ENCODE data around the gene MEGF9.

The MEGF9 gene

GRCh38 chr9:120593955-120594277 lies 120.4 kb downstream of the MEGF9 start:
- H3K4me3 ChIP-seq (ENCODE audit: low read depth, low read length), result no peak overlapping the region
- no peaks in the 10 kb centered on the region for H3K9me3 ChIP-seq (ENCODE audit: control insufficient read depth, insufficient read depth, low read length)
- H3K9ac ChIP-seq (ENCODE audit: low read depth, low read length), result no peak overlapping the region

DNA sequence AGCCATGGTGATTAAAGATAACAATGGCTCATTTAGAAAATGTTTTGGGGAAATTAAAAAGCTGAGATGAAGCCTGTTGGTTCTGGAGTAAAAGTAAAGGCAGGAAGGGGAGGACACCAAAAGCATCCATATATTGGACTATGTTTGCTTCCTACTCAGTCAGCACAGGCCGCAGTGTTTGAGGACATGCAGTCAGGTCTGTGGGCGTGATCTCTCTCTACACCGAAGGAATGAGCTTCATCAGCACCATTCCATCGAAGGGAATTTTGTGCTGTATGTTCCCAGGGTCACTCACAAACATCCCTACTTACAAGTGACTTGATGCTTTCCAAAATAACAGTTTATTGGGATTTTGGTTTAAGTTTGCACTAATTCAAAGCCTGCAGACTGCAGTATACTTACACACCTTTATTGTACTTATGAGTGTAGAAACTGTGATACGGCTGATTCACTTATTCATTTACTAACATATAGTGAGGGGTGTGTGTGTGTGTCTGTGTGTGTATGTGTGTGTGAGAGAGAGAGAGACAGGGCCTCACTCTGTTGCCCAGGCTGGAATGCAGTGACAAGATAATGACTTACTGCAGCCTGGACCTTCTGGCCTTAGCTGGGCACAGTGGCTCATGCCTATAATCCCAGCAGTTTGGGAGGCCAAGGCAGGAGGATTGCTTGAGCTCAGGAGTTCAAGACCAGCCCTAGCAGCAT lies 120.9 kb downstream of the MEGF9 start:
- no peaks in the 10 kb centered on the region for H3K9me3 ChIP-seq (ENCODE audit: control insufficient read depth, insufficient read depth, low read length)
- H3K4me1 ChIP-seq (ENCODE audit: control insufficient read depth, insufficient read depth, low read length), result no peaks in the 10 kb centered on the region
- H3K27me3 ChIP-seq (ENCODE audit: control insufficient read depth, insufficient read depth, low read length), result no peaks in the 10 kb centered on the region
- H3K4me3 ChIP-seq (ENCODE audit: low read depth, low read length), result no peak overlapping the region
- no peaks in the 10 kb centered on the region for H3K36me3 ChIP-seq (ENCODE audit: control insufficient read depth, insufficient read depth, low read length)
- no peak overlapping the region for H3K9ac ChIP-seq (ENCODE audit: low read depth, low read length)
- H3K27ac ChIP-seq (ENCODE audit: low read depth, low read length), result no peak overlapping the region

More at GRCh38 chr9:120593955-120594277, 120.4 kb downstream of the MEGF9 start:
- no peaks in the 10 kb centered on the region for H3K27me3 ChIP-seq (ENCODE audit: control insufficient read depth, insufficient read depth, low read length)
- H3K4me1 ChIP-seq (ENCODE audit: control insufficient read depth, insufficient read depth, low read length), result no peaks in the 10 kb centered on the region
- no peak overlapping the region for H3K27ac ChIP-seq (ENCODE audit: low read depth, low read length)
- H3K36me3 ChIP-seq (ENCODE audit: control insufficient read depth, insufficient read depth, low read length), result no peaks in the 10 kb centered on the region

DNA sequence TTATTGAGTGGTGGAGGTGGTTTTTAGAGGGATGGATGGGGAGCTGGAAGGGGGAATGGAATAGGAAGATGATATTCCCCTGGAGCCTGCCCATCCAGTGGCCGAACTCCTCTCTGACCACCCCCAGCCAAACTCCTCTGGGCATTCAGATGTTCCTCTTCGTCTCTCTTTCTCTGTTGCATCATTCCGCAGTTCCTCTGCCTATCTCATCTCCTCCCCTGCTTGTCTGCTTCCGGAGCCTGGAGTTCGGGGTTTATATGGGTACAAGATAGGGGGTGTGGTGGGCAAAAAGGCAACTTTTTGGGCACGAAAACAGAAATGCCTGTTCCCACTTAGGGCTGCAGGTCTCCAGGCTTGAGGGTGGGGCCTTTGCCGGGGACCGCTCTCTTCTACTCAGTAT lies 122.1 kb downstream of the MEGF9 start:
- Histone ChIP-seq H3K36me3 (ENCODE audit: control insufficient read depth, insufficient read depth, low read length) (no peaks in the 10 kb centered on the region), H3K4me3 (ENCODE audit: low read depth, low read length) (no peak overlapping the region), H3K9me3 (ENCODE audit: control insufficient read depth, insufficient read depth, low read length) (no peaks in the 10 kb centered on the region), H3K27me3 (ENCODE audit: control insufficient read depth, insufficient read depth, low read length) (no peaks in the 10 kb centered on the region), H3K4me1 (ENCODE audit: control insufficient read depth, insufficient read depth, low read length) (peaks cover 1% of the 10 kb centered on the region; the same call in 1 of the 2 replicates), H3K27ac (ENCODE audit: low read depth, low read length) (no peak overlapping the region), H3K9ac (ENCODE audit: low read depth, low read length) (no peak overlapping the region)

GRCh38 chr9:120587328-120587727 lies 126.9 kb downstream of the MEGF9 start:
- Histone ChIP-seq H3K4me3 (ENCODE audit: low read depth, low read length) (no peak overlapping the region), H3K27ac (ENCODE audit: low read depth, low read length) (no peak overlapping the region), H3K27me3 (ENCODE audit: control insufficient read depth, insufficient read depth, low read length) (no peaks in the 10 kb centered on the region), H3K9me3 (ENCODE audit: control insufficient read depth, insufficient read depth, low read length) (no peaks in the 10 kb centered on the region), H3K9ac (ENCODE audit: low read depth, low read length) (no peak overlapping the region), H3K4me1 (ENCODE audit: control insufficient read depth, insufficient read depth, low read length) (peaks cover 4% of the 10 kb centered on the region; the same call in 1 of the 2 replicates), H3K36me3 (ENCODE audit: control insufficient read depth, insufficient read depth, low read length) (no peaks in the 10 kb centered on the region)

- Histone ChIP-seq H3K4me3 (ENCODE audit: low read depth, low read length) (no peak overlapping the region), H3K27me3 (ENCODE audit: control insufficient read depth, insufficient read depth, low read length) (no peaks in the 10 kb centered on the region), H3K36me3 (ENCODE audit: control insufficient read depth, insufficient read depth, low read length) (no peaks in the 10 kb centered on the region), H3K9me3 (ENCODE audit: control insufficient read depth, insufficient read depth, low read length) (no peaks in the 10 kb centered on the region), H3K9ac (ENCODE audit: low read depth, low read length) (no peak overlapping the region), H3K4me1 (ENCODE audit: control insufficient read depth, insufficient read depth, low read length) (peaks cover 5% of the 10 kb centered on the region), H3K27ac (ENCODE audit: low read depth, low read length) (no peak overlapping the region)
Observed at GRCh38 chr9:120583958-120584369, 130.3 kb downstream of the MEGF9 start.

- Histone ChIP-seq H3K9me3 (ENCODE audit: control insufficient read depth, insufficient read depth, low read length) (no peaks in the 10 kb centered on the region), H3K4me3 (ENCODE audit: low read depth, low read length) (peak within 1 kb of the TSS; percentile 93), H3K27ac (ENCODE audit: low read depth, low read length) (peak within 1 kb of the TSS; percentile 84), H3K4me1 (ENCODE audit: control insufficient read depth, insufficient read depth, low read length) (peaks cover 4% of the 10 kb centered on the region; the same call in 1 of the 2 replicates), H3K9ac (ENCODE audit: low read depth, low read length) (peak within 1 kb of the TSS; percentile 75), H3K27me3 (ENCODE audit: control insufficient read depth, insufficient read depth, low read length) (no peaks in the 10 kb centered on the region), H3K36me3 (ENCODE audit: control insufficient read depth, insufficient read depth, low read length) (no peaks in the 10 kb centered on the region; the same call in 1 of the 2 replicates)
Observed at GRCh38 chr9:120580051-120580896, 134.0 kb downstream of the MEGF9 start, which contains the start of gene CDK5RAP2. Gene CDK5RAP2, minus strand, starts transcription at chr9:120580167. Its CDS starts 189 bp downstream, at chr9:120579978.

DNA sequence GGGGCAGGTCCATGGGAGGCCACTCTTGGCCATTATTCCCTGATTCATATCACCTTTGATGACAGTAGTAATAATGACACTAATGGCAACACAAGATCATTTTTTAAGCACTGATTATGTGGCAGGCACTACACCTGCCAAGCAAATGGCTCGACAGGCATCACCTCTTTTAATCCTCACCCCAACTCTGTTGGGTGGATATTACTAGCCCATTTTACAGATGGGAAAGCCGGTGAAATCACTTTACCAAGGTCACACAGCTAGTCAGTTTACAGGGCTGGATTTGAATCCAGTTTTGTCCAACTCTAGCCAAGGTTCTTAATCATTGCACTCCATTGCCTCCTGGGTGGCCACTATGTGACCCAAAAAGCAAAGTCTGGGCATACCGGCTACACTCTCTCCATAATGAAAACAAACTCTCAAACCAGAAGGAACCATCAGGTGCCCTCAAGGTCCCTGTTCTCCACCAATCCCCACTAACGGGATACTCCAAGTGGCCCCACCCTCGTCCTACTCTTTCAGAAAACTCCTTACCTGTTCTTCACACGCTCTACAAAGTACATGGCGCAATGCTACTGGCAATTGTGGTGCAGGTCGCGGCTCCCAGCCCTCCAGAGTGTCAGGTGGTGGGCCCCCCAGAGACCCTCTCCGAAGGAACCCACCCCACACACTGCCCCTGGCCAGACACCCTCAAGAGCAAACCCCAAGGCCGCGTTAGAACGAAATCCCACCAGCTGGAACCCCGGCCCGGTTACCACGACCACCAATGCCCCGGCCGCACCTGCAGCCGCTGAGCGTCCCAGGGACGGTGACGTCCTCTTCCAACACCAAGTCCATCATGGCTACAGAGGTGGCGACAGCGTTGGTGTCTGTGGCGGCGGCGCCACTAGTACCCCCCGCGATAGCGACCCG lies 134.9 kb downstream of the MEGF9 start:
- Histone ChIP-seq H3K36me3 (ENCODE audit: control insufficient read depth, insufficient read depth, low read length) (no peaks in the 10 kb centered on the region; the same call in 1 of the 2 replicates), H3K4me1 (ENCODE audit: control insufficient read depth, insufficient read depth, low read length) (peaks cover 4% of the 10 kb centered on the region; the same call in 1 of the 2 replicates), H3K27ac (ENCODE audit: low read depth, low read length) (peak overlapping the region; percentile 84), H3K4me3 (ENCODE audit: low read depth, low read length) (peak overlapping the region; percentile 93), H3K9me3 (ENCODE audit: control insufficient read depth, insufficient read depth, low read length) (no peaks in the 10 kb centered on the region), H3K9ac (ENCODE audit: low read depth, low read length) (peak overlapping the region; percentile 75), H3K27me3 (ENCODE audit: control insufficient read depth, insufficient read depth, low read length) (no peaks in the 10 kb centered on the region)

GRCh38 chr9:120574473-120574872 lies 139.8 kb downstream of the MEGF9 start:
- Histone ChIP-seq H3K4me3 (ENCODE audit: low read depth, low read length) (no peak overlapping the region), H3K9ac (ENCODE audit: low read depth, low read length) (no peak overlapping the region), H3K9me3 (ENCODE audit: control insufficient read depth, insufficient read depth, low read length) (no peaks in the 10 kb centered on the region), H3K27me3 (ENCODE audit: control insufficient read depth, insufficient read depth, low read length) (no peaks in the 10 kb centered on the region), H3K4me1 (ENCODE audit: control insufficient read depth, insufficient read depth, low read length) (peaks cover 4% of the 10 kb centered on the region; the same call in 1 of the 2 replicates), H3K27ac (ENCODE audit: low read depth, low read length) (no peak overlapping the region), H3K36me3 (ENCODE audit: control insufficient read depth, insufficient read depth, low read length) (peaks cover 30% of the 10 kb centered on the region)

DNA sequence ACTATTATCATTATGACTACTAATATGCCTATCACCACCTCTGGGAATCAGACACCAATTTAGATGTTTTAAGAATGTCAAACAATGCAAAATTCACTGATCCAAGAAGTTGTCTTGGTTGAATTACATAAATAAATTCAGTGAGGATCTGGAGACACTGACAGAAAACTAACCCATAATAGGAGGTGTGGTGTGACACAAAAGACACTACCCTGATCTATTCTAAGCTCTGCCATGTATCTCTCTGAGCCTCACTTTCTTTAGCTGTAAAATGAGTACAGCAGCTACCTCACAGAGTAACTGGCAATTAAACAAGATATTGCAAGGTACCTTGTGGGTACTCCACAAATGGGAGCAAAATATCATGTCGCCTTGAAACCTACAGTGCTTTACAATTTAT lies 141.8 kb downstream of the MEGF9 start:
- H3K36me3 ChIP-seq (ENCODE audit: control insufficient read depth, insufficient read depth, low read length), result peaks cover 50% of the 10 kb centered on the region
- H3K4me3 ChIP-seq (ENCODE audit: low read depth, low read length), result no peak overlapping the region
- H3K4me1 ChIP-seq (ENCODE audit: control insufficient read depth, insufficient read depth, low read length), result no peaks in the 10 kb centered on the region
- H3K9ac ChIP-seq (ENCODE audit: low read depth, low read length), result no peak overlapping the region
- no peaks in the 10 kb centered on the region for H3K27me3 ChIP-seq (ENCODE audit: control insufficient read depth, insufficient read depth, low read length)
- no peaks in the 10 kb centered on the region for H3K9me3 ChIP-seq (ENCODE audit: control insufficient read depth, insufficient read depth, low read length)
- no peak overlapping the region for H3K27ac ChIP-seq (ENCODE audit: low read depth, low read length)

DNA sequence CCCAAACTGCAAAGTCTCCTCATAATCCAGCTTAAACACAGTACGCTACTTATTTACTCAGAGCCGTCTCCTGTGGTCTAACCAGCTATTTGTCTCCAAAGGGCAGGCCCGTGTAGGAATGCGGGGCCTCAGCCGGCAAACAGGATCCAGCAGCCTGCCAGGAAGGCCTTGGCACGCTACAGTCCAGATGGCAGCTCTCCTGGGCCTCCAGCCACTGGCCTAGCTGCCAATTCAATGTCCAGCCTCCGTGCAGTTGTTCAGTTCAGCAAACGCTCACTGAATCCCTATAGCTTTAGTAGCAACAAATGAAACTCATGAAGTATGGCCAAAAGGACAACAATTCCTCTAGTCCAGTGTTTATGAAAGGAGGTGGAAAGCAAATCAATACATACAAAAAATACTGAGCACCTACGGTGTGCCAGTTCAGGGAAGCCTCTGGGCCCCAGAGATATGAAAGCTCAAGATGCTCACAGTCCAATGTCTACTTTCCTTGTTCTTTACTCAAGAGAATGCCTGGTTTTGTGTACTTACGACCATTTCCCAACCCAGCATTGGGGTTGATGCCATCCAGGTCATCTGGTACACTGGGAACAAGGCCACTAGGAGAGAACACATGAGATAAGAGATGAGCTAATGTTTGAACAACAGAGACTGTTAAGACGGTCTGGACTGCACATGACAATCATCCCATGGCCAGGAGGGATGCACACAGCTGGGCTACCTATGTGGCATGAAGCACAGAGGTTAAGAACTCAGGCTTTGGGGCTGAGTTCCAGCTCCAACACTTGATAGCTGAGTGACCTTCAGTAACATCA lies 142.6 kb downstream of the MEGF9 start:
- H3K9me3 ChIP-seq (ENCODE audit: control insufficient read depth, insufficient read depth, low read length), result no peaks in the 10 kb centered on the region
- H3K4me1 ChIP-seq (ENCODE audit: control insufficient read depth, insufficient read depth, low read length), result no peaks in the 10 kb centered on the region
- peaks cover 58% of the 10 kb centered on the region for H3K36me3 ChIP-seq (ENCODE audit: control insufficient read depth, insufficient read depth, low read length)
- H3K9ac ChIP-seq (ENCODE audit: low read depth, low read length), result no peak overlapping the region
- H3K27me3 ChIP-seq (ENCODE audit: control insufficient read depth, insufficient read depth, low read length), result no peaks in the 10 kb centered on the region
- H3K4me3 ChIP-seq (ENCODE audit: low read depth, low read length), result no peak overlapping the region
- H3K27ac ChIP-seq (ENCODE audit: low read depth, low read length), result peak overlapping the region; percentile 53
